ENCODE data around the gene RHBG. TPM values are rescaled to one million over a fixed set of nuclear protein-coding genes. Genes with fewer than 3 reads are reported as not detected.
A peak's percentile ranks its signal among the peaks of the same experiment; 100 is the strongest.

Gene RHBG
- total and polyA plus RNA-seq, 2 experiments from 2014 or later = 1.2 to 1.6 TPM

GRCh38 chr1:156390469-156391365 lies 21.7 kb downstream of the RHBG start:
- Histone ChIP-seq H4K20me1 (replicated peaks; ENCODE audit: insufficient read depth) (no peaks in the 10 kb centered on the region), H3F3A (replicated peaks; ENCODE audit: low read depth) (peaks cover 27% of the 10 kb centered on the region), H3K79me2 (replicated peaks; ENCODE audit: insufficient read depth) (no peaks in the 10 kb centered on the region), H3K4me1 (ENCODE audit: insufficient read depth) (peaks cover 50% of the 10 kb centered on the region), H3K9me2 (ENCODE audit: insufficient read depth) (no peaks in the 10 kb centered on the region), H3K27ac (ENCODE audit: low read depth) (no peak overlapping the region), H3K4me3 (peak overlapping the region; percentile 20; the same call in 1 of the 2 replicates), H2AFZ (0 out of 2 replicates have a peak overlapping the region, but pooled peaks have one; percentile 92), H3K27me3 (ENCODE audit: insufficient read depth) (peaks cover 67% of the 10 kb centered on the region), H3K36me3 (ENCODE audit: insufficient read depth) (no peaks in the 10 kb centered on the region), H3K4me2 (peak overlapping the region; percentile 67)
- TF ChIP-seq STAT1 (IDR thresholded peaks at IDR 0.05; ENCODE audit: unreplicated experiment) = no peak
- no peak for TF ChIP-seq EZH2phosphoT487 (IDR thresholded peaks at IDR 0.05; ENCODE audit: unreplicated experiment)
- TF ChIP-seq, protein P1, sequence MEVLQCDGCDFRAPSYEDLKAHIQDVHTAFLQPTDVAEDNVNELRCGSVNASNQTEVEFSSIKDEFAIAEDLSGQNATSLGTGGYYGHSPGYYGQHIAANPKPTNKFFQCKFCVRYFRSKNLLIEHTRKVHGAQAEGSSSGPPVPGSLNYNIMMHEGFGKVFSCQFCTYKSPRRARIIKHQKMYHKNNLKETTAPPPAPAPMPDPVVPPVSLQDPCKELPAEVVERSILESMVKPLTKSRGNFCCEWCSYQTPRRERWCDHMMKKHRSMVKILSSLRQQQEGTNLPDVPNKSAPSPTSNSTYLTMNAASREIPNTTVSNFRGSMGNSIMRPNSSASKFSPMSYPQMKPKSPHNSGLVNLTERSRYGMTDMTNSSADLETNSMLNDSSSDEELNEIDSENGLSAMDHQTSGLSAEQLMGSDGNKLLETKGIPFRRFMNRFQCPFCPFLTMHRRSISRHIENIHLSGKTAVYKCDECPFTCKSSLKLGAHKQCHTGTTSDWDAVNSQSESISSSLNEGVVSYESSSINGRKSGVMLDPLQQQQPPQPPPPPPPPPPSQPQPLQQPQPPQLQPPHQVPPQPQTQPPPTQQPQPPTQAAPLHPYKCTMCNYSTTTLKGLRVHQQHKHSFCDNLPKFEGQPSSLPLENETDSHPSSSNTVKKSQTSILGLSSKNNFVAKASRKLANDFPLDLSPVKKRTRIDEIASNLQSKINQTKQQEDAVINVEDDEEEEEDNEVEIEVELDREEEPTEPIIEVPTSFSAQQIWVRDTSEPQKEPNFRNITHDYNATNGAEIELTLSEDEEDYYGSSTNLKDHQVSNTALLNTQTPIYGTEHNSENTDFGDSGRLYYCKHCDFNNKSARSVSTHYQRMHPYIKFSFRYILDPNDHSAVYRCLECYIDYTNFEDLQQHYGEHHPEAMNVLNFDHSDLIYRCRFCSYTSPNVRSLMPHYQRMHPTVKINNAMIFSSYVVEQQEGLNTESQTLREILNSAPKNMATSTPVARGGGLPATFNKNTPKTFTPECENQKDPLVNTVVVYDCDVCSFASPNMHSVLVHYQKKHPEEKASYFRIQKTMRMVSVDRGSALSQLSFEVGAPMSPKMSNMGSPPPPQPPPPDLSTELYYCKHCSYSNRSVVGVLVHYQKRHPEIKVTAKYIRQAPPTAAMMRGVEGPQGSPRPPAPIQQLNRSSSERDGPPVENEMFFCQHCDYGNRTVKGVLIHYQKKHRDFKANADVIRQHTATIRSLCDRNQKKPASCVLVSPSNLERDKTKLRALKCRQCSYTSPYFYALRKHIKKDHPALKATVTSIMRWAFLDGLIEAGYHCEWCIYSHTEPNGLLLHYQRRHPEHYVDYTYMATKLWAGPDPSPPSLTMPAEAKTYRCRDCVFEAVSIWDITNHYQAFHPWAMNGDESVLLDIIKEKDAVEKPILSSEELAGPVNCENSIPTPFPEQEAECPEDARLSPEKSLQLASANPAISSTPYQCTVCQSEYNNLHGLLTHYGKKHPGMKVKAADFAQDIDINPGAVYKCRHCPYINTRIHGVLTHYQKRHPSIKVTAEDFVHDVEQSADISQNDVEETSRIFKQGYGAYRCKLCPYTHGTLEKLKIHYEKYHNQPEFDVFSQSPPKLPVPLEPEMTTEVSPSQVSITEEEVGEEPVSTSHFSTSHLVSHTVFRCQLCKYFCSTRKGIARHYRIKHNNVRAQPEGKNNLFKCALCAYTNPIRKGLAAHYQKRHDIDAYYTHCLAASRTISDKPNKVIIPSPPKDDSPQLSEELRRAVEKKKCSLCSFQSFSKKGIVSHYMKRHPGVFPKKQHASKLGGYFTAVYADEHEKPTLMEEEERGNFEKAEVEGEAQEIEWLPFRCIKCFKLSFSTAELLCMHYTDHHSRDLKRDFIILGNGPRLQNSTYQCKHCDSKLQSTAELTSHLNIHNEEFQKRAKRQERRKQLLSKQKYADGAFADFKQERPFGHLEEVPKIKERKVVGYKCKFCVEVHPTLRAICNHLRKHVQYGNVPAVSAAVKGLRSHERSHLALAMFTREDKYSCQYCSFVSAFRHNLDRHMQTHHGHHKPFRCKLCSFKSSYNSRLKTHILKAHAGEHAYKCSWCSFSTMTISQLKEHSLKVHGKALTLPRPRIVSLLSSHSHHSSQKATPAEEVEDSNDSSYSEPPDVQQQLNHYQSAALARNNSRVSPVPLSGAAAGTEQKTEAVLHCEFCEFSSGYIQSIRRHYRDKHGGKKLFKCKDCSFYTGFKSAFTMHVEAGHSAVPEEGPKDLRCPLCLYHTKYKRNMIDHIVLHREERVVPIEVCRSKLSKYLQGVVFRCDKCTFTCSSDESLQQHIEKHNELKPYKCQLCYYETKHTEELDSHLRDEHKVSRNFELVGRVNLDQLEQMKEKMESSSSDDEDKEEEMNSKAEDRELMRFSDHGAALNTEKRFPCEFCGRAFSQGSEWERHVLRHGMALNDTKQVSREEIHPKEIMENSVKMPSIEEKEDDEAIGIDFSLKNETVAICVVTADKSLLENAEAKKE (CRISPR knock-in tag; IDR thresholded peaks at IDR 0.05) = no peak
- TF ChIP-seq EZH2 (IDR thresholded peaks at IDR 0.05; ENCODE audit: low read depth, unreplicated experiment) = peak; percentile 33
- no peak overlapping the region for H3K27ac Mint-ChIP-seq
- DNase-seq (ENCODE audit: low spot score) = no peak
- H3K9me3 Mint-ChIP-seq = no peaks in the 10 kb centered on the region; the same call in 2 of the 3 replicates
- no peaks in the 10 kb centered on the region for H3K36me3 Mint-ChIP-seq (ENCODE audit: low read depth)
- peaks cover 58% of the 10 kb centered on the region for H3K27me3 Mint-ChIP-seq (ENCODE audit: insufficient read depth, low read depth, poor library complexity)
- H3K4me1 Mint-ChIP-seq = peaks cover 60% of the 10 kb centered on the region
- ATAC-seq = peak; percentile 22
- H3K4me3 Mint-ChIP-seq = no peak overlapping the region; the same call in 2 of the 3 replicates

Data from GM23338 (cell line).